HG02973 (cell line): ENCODE data around the gene SHANK2.

Experiments
- ATAC-seq: cut with Tn5 transposase; IDR thresholded peaks from one replicate; pipeline ENCODE4 v1.9.1; 2021; ENCODE audit warnings: moderate library complexity; ENCODE audit not compliant: unreplicated experiment

The SHANK2 gene

GRCh38 chr11:71252269-71252769, at the start of gene SHANK2:
Gene SHANK2, minus strand, starts transcription at chr11:71252577. Its CDS starts 105,251 bp downstream, at chr11:71147326.
- no peak for ATAC-seq

- no peak for ATAC-seq
Observed at GRCh38 chr11:71301858-71302533, 49.6 kb upstream of the SHANK2 start.

- ATAC-seq: no peak
Observed at GRCh38 chr11:71301046-71301857, 48.9 kb upstream of the SHANK2 start.

DNA sequence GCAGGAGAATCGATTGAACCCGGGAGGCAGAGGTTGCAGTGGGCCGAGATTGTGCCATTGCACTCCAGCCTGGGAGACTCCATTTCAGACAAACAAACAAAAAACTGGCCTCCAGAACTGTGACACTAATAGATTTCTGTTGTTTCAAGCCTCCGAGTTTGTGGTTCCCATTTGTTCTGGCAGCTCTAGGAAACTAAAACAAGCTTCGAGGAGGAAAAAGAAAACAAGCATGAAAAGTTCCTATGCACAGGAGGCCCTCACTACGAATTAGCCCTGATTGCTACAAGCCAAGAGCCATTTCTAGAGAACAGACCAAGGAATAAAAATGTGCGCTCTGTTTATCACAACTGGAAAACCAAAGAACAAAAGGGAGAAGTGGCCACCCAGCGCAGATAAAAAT, 47.8 kb upstream of the SHANK2 start:
- no peak for ATAC-seq

- no peak for ATAC-seq
Observed at GRCh38 chr11:71298761-71299181, 46.4 kb upstream of the SHANK2 start.

DNA sequence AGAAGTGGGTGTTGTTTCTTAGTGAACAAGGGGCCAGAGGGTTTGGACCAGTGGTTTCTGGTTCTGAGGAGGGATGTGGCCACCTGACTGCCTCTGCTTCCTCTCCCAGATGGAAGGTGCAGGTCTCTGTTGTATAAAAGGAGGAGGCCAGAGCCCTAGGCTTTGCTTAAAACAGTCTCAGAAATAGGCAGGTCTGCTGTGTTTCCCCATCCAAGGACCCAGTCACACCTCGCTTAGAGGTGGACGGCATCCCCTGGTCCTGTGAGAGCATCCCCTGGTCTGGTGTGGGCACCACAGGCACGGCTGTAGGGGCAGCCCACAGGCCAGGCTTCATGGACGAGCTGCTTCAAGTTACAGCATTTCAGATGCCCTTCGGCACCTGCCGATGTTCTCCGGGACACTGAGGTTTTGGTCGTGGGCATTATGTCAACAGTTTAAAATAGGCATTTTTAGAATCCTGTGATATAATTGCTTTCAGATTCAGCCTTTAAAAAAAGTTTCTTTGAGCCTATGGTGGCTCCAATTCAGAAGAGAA, 45.7 kb upstream of the SHANK2 start:
- no peak for ATAC-seq

- ATAC-seq: no peak
Observed at GRCh38 chr11:71294846-71295600, 42.6 kb upstream of the SHANK2 start.

- ATAC-seq: no peak
Observed at GRCh38 chr11:71293961-71294782, 41.8 kb upstream of the SHANK2 start.

GRCh38 chr11:71286701-71287643, 34.6 kb upstream of the SHANK2 start:
- ATAC-seq: no peak

DNA sequence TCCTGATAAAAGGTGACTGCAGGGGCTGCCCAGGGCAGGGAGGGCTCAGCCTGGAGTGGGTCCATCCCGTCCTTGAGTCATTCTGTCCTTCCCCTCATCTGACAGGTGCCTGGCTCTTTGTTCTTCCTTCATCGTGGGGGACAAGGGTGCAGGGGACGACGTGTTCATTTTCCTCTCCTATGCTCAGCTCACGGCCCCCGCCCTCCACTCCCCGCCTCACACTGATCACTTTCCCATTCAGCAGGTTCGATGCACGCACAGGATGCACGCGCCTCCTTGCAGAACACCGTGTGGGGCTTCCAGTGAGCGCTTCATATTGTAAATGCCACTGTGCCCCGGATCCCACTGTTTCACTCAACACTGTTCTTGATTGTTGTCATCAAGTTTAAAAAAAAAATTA, 32.7 kb upstream of the SHANK2 start:
- ATAC-seq: no peak

DNA sequence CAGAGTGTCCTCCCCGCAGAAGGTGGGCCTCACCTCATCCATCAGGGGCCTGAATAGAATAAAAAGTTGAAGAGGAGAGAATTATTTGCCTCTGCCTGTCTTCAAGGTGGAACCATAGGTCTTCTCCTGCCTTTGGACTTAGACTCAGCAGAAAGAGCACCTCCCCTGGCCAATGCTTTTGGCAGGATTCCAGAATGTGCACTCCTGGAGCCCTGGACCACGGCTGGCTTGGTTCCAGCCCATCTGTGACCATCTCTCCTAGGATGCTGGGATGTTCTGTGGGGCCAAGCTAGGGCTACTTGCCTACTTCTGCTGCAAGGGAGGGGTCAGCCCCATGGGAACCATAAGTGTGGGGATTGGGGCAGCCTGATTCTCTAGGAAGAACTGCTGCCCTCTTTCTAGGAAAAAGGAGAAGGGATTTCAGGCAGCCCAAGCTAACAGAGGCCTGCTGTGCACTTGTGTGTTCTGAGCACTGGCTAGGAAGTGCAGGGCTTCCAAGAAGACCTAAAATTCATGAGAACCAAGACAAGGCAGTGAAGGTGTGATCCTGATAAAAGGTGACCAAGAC, 32.2 kb upstream of the SHANK2 start:
- no peak for ATAC-seq

DNA sequence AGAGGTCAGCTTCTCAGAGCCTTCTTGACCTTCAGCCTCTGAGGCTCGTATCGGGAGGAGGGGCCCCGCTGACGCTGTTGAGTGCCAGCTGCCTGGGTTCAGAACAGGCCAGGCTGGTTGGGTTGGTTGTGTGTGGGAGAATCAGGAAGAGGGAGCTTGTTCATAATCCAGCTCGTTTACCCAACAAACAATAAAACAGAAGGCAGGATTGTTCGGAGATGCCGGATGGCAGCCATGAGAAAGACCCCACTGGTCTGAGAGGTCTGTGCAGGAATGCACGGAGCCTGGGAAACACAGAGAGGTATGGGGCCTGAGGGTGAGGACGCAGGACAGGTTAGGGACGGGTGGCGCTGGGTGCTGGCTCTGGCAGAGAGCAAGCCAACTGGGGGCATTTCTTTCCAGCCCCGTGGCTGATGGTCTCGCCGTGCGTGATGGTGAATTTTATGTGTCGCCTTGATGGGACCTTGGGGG, 31.6 kb upstream of the SHANK2 start:
- no peak for ATAC-seq

- no peak for ATAC-seq
Observed at GRCh38 chr11:71282581-71283351, 30.4 kb upstream of the SHANK2 start.

DNA sequence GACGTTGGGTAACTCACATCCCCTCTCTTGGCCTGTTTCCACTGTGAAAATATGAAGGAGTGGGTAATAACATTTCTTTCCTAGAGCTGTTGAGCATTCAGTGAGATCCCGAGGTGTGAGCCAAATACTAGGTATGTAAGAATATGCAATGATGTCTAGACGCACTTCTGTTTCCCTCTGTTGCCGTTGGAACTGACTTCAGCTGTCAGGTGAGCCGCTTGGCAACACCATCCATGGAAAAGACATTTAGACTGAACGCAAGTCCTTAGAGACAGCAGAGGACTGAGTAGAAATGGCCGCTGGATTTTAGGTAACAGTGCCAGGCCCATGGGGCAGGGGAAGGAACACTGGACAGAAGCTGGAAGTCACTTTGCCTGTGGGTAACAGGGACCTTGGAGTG, 29.5 kb upstream of the SHANK2 start:
- no peak for ATAC-seq

GRCh38 chr11:71281204-71281603, 28.8 kb upstream of the SHANK2 start:
- no peak for ATAC-seq

- no peak for ATAC-seq
Observed at GRCh38 chr11:71279916-71280645, 27.7 kb upstream of the SHANK2 start.

DNA sequence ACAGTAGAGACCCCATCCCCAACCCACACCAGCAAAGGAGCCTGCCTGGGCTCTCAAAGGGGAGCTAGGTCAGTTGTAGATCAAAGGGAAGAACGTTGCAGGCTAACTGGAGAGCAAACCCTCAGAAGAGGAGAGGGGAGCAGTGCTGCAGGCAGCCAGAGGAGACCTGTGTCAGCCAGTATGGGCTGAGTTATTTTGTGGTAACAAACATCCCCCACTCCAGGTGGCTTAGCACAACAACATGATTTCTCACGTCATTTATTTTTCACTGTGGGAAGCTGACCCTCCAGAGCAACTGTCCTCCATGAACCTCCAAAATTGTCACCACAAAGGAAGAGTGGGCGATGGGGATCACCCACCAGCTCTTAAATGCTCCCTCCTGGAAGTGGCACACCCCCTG, 19.8 kb upstream of the SHANK2 start:
- no peak for ATAC-seq
